ENCODE measurements around the gene MICU2.

Gene MICU2

GRCh38 chr13:21632196-21632595 lies 28.2 kb upstream of the MICU2 start:
- TF ChIP-seq CTCF (conservative IDR thresholded peaks at IDR 0.05; ENCODE audit: low read depth, low read length), result no peak

GRCh38 chr13:21625366-21625765 lies 21.4 kb upstream of the MICU2 start:
- DNase-seq (ENCODE audit: low read depth), result no peak
- peak; percentile 55 for TF ChIP-seq CTCF (conservative IDR thresholded peaks at IDR 0.05; ENCODE audit: low read depth, low read length)
- no peak overlapping the region for H3K4me3 ChIP-seq (ENCODE audit: low read length)

More at GRCh38 chr13:21632196-21632595, 28.2 kb upstream of the MICU2 start:
- no peak for DNase-seq (ENCODE audit: low read depth)
- H3K4me3 ChIP-seq (ENCODE audit: low read length), result no peak overlapping the region

GRCh38 chr13:21620861-21621260 lies 16.9 kb upstream of the MICU2 start:
- no peak for TF ChIP-seq CTCF (conservative IDR thresholded peaks at IDR 0.05; ENCODE audit: low read depth, low read length)

GRCh38 chr13:21619633-21620220 lies 15.8 kb upstream of the MICU2 start:
- DNase-seq (ENCODE audit: low read depth), result peak; percentile 40
- H3K4me3 ChIP-seq (ENCODE audit: low read length), result no peak overlapping the region
- TF ChIP-seq CTCF (conservative IDR thresholded peaks at IDR 0.05; ENCODE audit: low read depth, low read length), result no peak

More at GRCh38 chr13:21620861-21621260, 16.9 kb upstream of the MICU2 start:
- DNase-seq (ENCODE audit: low read depth), result no peak
- no peak overlapping the region for H3K4me3 ChIP-seq (ENCODE audit: low read length)

- no peak for TF ChIP-seq CTCF (conservative IDR thresholded peaks at IDR 0.05; ENCODE audit: low read depth, low read length)
- DNase-seq (ENCODE audit: low read depth), result no peak
These were observed 12.9 kb upstream of the MICU2 start for GRCh38 chr13:21616880-21617279.

GRCh38 chr13:21616205-21616866 lies 12.4 kb upstream of the MICU2 start:
- TF ChIP-seq CTCF (conservative IDR thresholded peaks at IDR 0.05; ENCODE audit: low read depth, low read length), result no peak
- DNase-seq (ENCODE audit: low read depth), result no peak
- no peak overlapping the region for H3K4me3 ChIP-seq (ENCODE audit: low read length)

More at GRCh38 chr13:21616880-21617279, 12.9 kb upstream of the MICU2 start:
- no peak overlapping the region for H3K4me3 ChIP-seq (ENCODE audit: low read length)

GRCh38 chr13:21615427-21615826 lies 11.5 kb upstream of the MICU2 start:
- no peak for DNase-seq (ENCODE audit: low read depth)
- H3K4me3 ChIP-seq (ENCODE audit: low read length), result no peak overlapping the region
- TF ChIP-seq CTCF (conservative IDR thresholded peaks at IDR 0.05; ENCODE audit: low read depth, low read length), result no peak
